Measurements from ENCODE around the gene MYBPC1. TPM values are rescaled to one million over a fixed set of nuclear protein-coding genes. Genes with fewer than 3 reads are reported as not detected.

The MYBPC1 gene
- total RNA-seq, 3 donors from 2014 or later, result not detected

- ATAC-seq (no peak), DNase-seq (no peak)
- peaks cover 24% of the 10 kb centered on the region for H3K27me3 Mint-ChIP-seq (ENCODE audit: low read depth)
Observed at GRCh38 chr12:101582937-101583336, 11.8 kb upstream of the MYBPC1 start.

GRCh38 chr12:101590383-101590782, 4.4 kb upstream of the MYBPC1 start:
- Mint-ChIP-seq H3K4me1 (ENCODE audit: low read depth) (no peaks in the 10 kb centered on the region), H3K9me3 (no peaks in the 10 kb centered on the region), H3K27me3 (ENCODE audit: low read depth) (peaks cover 6% of the 10 kb centered on the region), H3K4me3 (no peak overlapping the region), H3K36me3 (ENCODE audit: insufficient read depth) (no peaks in the 10 kb centered on the region)
- ATAC-seq (no peak), DNase-seq (no peak)

More at GRCh38 chr12:101582937-101583336, 11.8 kb upstream of the MYBPC1 start:
- H3K9me3 Mint-ChIP-seq, result no peaks in the 10 kb centered on the region
- no peaks in the 10 kb centered on the region for H3K4me1 Mint-ChIP-seq (ENCODE audit: low read depth)
- H3K4me3 Mint-ChIP-seq, result no peak overlapping the region
- no peaks in the 10 kb centered on the region for H3K36me3 Mint-ChIP-seq (ENCODE audit: insufficient read depth)

- no peaks in the 10 kb centered on the region for H3K9me3 Mint-ChIP-seq
- DNase-seq (no peak), ATAC-seq (no peak)
- no peaks in the 10 kb centered on the region for H3K36me3 Mint-ChIP-seq (ENCODE audit: insufficient read depth)
- no peaks in the 10 kb centered on the region for H3K4me1 Mint-ChIP-seq (ENCODE audit: low read depth)
- H3K4me3 Mint-ChIP-seq, result no peak overlapping the region
- peaks cover 6% of the 10 kb centered on the region for H3K27me3 Mint-ChIP-seq (ENCODE audit: low read depth)
Observed at GRCh38 chr12:101591781-101592180, 3.0 kb upstream of the MYBPC1 start.

GRCh38 chr12:101592448-101592847, 2.3 kb upstream of the MYBPC1 start:
- H3K27me3 Mint-ChIP-seq (ENCODE audit: low read depth), result peaks cover 5% of the 10 kb centered on the region
- ATAC-seq, result no peak

GRCh38 chr12:101592921-101593320, 1.9 kb upstream of the MYBPC1 start:
- Mint-ChIP-seq H3K9me3 (no peaks in the 10 kb centered on the region), H3K36me3 (ENCODE audit: insufficient read depth) (no peaks in the 10 kb centered on the region), H3K27me3 (ENCODE audit: low read depth) (peaks cover 2% of the 10 kb centered on the region), H3K4me3 (no peak overlapping the region), H3K4me1 (ENCODE audit: low read depth) (no peaks in the 10 kb centered on the region)
- DNase-seq, result no peak
- no peak for ATAC-seq

More at GRCh38 chr12:101592448-101592847, 2.3 kb upstream of the MYBPC1 start:
- no peak overlapping the region for H3K4me3 Mint-ChIP-seq
- H3K4me1 Mint-ChIP-seq (ENCODE audit: low read depth), result no peaks in the 10 kb centered on the region
- H3K9me3 Mint-ChIP-seq, result no peaks in the 10 kb centered on the region
- no peak for DNase-seq
- no peaks in the 10 kb centered on the region for H3K36me3 Mint-ChIP-seq (ENCODE audit: insufficient read depth)

GRCh38 chr12:101596172-101596571, 1.4 kb downstream of the MYBPC1 start:
- DNase-seq, result no peak
- no peaks in the 10 kb centered on the region for H3K9me3 Mint-ChIP-seq
- no peaks in the 10 kb centered on the region for H3K36me3 Mint-ChIP-seq (ENCODE audit: insufficient read depth)
- no peak for ATAC-seq
- no peaks in the 10 kb centered on the region for H3K4me1 Mint-ChIP-seq (ENCODE audit: low read depth)
- no peak overlapping the region for H3K4me3 Mint-ChIP-seq
- peaks cover 2% of the 10 kb centered on the region for H3K27me3 Mint-ChIP-seq (ENCODE audit: low read depth)

GRCh38 chr12:101597164-101597563, 2.4 kb downstream of the MYBPC1 start:
- DNase-seq (no peak), ATAC-seq (no peak)
- Mint-ChIP-seq H3K27me3 (ENCODE audit: low read depth) (no peaks in the 10 kb centered on the region), H3K4me1 (ENCODE audit: low read depth) (no peaks in the 10 kb centered on the region), H3K4me3 (no peak overlapping the region), H3K9me3 (no peaks in the 10 kb centered on the region), H3K36me3 (ENCODE audit: insufficient read depth) (no peaks in the 10 kb centered on the region)

GRCh38 chr12:101598483-101598882, 3.7 kb downstream of the MYBPC1 start:
- Mint-ChIP-seq H3K36me3 (ENCODE audit: insufficient read depth) (no peaks in the 10 kb centered on the region), H3K9me3 (no peaks in the 10 kb centered on the region), H3K27me3 (ENCODE audit: low read depth) (peaks cover 2% of the 10 kb centered on the region), H3K4me1 (ENCODE audit: low read depth) (no peaks in the 10 kb centered on the region), H3K4me3 (no peak overlapping the region)
- DNase-seq (no peak), ATAC-seq (no peak)

- ATAC-seq (no peak), DNase-seq (no peak)
- H3K36me3 Mint-ChIP-seq (ENCODE audit: insufficient read depth), result no peaks in the 10 kb centered on the region
- peaks cover 2% of the 10 kb centered on the region for H3K27me3 Mint-ChIP-seq (ENCODE audit: low read depth)
- H3K9me3 Mint-ChIP-seq, result no peaks in the 10 kb centered on the region
- H3K4me3 Mint-ChIP-seq, result no peak overlapping the region
- H3K4me1 Mint-ChIP-seq (ENCODE audit: low read depth), result no peaks in the 10 kb centered on the region
Observed at GRCh38 chr12:101599311-101599710, 4.5 kb downstream of the MYBPC1 start.

GRCh38 chr12:101599771-101600484, 5.2 kb downstream of the MYBPC1 start:
- Mint-ChIP-seq H3K36me3 (ENCODE audit: insufficient read depth) (no peaks in the 10 kb centered on the region), H3K4me3 (no peak overlapping the region), H3K27me3 (ENCODE audit: low read depth) (peaks cover 2% of the 10 kb centered on the region), H3K9me3 (no peaks in the 10 kb centered on the region), H3K4me1 (ENCODE audit: low read depth) (no peaks in the 10 kb centered on the region)
- ATAC-seq (no peak), DNase-seq (no peak)

GRCh38 chr12:101604132-101604531, 9.4 kb downstream of the MYBPC1 start:
- Mint-ChIP-seq H3K9me3 (no peaks in the 10 kb centered on the region), H3K27me3 (ENCODE audit: low read depth) (peaks cover 2% of the 10 kb centered on the region), H3K36me3 (ENCODE audit: insufficient read depth) (no peaks in the 10 kb centered on the region), H3K4me1 (ENCODE audit: low read depth) (no peaks in the 10 kb centered on the region), H3K4me3 (no peak overlapping the region)
- ATAC-seq (peak; percentile 40 to 48), DNase-seq (no peak)

GRCh38 chr12:101607894-101608293, 13.1 kb downstream of the MYBPC1 start:
- DNase-seq (no peak), ATAC-seq (no peak)
- no peak overlapping the region for H3K4me3 Mint-ChIP-seq
- H3K4me1 Mint-ChIP-seq (ENCODE audit: low read depth), result no peaks in the 10 kb centered on the region
- H3K9me3 Mint-ChIP-seq, result no peaks in the 10 kb centered on the region
- peaks cover 2% of the 10 kb centered on the region for H3K27me3 Mint-ChIP-seq (ENCODE audit: low read depth)
- H3K36me3 Mint-ChIP-seq (ENCODE audit: insufficient read depth), result no peaks in the 10 kb centered on the region

- Mint-ChIP-seq H3K4me1 (ENCODE audit: low read depth) (no peaks in the 10 kb centered on the region), H3K36me3 (ENCODE audit: insufficient read depth) (no peaks in the 10 kb centered on the region), H3K4me3 (no peak overlapping the region), H3K9me3 (no peaks in the 10 kb centered on the region), H3K27me3 (ENCODE audit: low read depth) (no peaks in the 10 kb centered on the region)
- ATAC-seq (no peak), DNase-seq (no peak)
Observed at GRCh38 chr12:101608301-101609133, 13.7 kb downstream of the MYBPC1 start.

- no peak for ATAC-seq
- Mint-ChIP-seq H3K4me1 (ENCODE audit: low read depth) (no peaks in the 10 kb centered on the region), H3K36me3 (ENCODE audit: insufficient read depth) (no peaks in the 10 kb centered on the region), H3K9me3 (no peaks in the 10 kb centered on the region), H3K4me3 (no peak overlapping the region), H3K27me3 (ENCODE audit: low read depth) (no peaks in the 10 kb centered on the region)
- DNase-seq, result no peak
Observed at GRCh38 chr12:101609198-101609597, 14.4 kb downstream of the MYBPC1 start.
